Renal pelvis (tissue), 4 donors: ENCODE data around the gene SLC7A7. TPM values are rescaled to one million over a fixed set of nuclear protein-coding genes. Genes with fewer than 3 reads are reported as not detected.
"Not testable (repeated sequence)": the region's sequence is repeated elsewhere in the genome, so short reads cannot be mapped to it uniquely, and the experiment has no call there.

Experiments used
- DNase-seq: peaks from one replicate; pipeline ENCODE4 v3.0.0-alpha.2; 2013
- polyA plus RNA-seq, 3 donors: library from polyadenylated mRNA; unstranded; fragments of 120-200 nt; gene quantifications; one replicate each; pipeline ENCODE4 v1.2.1, GENCODE V29; 2013; ENCODE audit not compliant: insufficient read length in 3 of 3

Gene SLC7A7
- polyA plus RNA-seq, 3 donors = 114 to 130 (median 129) TPM

DNA sequence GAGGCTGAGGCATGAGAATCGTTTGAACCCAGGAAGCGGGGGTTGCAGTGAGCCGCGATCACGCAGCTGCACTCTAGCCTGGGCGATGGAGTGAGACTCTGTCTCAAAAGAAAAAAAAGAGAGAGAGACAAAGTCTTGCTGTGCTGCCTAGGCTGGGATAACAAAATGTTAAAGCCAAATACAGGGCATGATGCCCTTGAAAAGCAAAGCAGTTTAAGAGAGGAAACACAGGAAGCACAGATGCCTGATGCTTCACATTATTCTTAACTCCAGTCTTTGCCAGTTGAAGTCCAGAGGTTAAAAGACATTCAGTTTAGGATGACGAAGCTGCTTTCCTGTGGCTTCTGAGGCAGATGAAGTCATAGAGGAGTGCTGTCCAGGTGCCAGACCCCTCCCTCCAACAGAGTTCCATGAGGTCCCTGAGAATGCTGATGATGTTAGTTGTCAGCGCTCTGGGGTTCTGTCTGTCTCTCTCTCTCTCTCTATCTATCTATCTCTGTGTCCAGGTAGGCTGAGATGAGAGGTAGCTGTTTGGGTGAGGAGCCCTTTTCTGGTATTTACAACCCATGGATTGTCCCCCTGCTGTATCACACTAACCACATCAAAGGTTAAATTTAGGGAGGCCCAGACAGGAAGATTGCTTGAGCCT, 9.6 kb upstream of the SLC7A7 start:
- DNase-seq = no peak

DNA sequence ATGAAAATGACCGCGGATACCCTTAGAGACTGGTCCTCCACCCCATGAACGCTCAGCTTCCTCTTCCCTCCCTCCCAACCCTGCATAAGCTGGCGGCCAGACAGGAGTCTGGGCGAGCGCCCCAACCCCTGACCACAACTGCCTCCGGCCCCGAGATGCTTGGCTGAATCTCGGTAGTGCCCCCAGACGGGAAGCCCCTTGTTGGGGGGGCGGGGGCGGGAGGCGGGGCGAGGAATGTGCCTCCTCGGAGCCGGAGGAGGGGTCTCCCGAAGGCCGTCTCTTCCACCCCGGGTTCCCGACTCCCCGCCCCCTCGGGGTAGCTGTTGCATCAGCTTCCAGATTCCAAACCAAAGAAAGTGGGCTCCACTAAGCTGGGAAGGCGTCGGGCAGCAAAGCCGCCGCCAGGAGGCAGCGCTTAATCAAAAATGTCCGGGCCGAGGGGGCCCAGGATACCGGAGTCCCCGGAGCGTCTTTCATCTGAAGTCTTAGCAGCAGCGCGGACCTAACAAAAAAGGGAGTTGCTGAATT, 7.4 kb upstream of the SLC7A7 start:
- DNase-seq = peak; percentile 89

DNA sequence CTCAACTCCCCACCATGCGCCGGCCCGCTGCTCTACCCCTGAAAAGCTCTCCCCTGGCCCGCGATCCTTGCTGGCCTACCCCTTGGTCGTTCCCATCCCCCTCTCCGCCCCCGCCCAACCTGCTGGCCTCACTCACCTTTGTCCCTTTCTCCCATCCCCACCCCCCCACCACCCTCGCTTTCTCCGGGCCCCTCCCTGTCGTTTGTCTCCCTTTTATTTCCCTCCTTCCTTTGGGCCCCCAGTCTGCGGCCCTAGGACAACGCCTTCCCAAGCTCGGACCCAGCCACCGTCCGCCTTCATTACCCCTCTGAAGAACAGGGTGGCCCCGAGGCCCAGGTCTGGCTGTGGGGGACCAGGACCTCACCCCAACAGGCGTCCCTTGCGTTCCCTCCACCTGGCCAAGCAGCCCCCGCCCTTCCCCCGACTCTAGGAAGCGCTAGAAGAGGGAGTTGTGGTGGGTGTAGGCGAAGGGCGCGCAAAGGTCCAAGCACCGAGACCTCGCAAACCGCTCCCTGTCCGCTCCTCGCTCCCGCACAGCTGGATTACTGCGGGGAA, 6.9 kb upstream of the SLC7A7 start:
- DNase-seq = no peak

DNA sequence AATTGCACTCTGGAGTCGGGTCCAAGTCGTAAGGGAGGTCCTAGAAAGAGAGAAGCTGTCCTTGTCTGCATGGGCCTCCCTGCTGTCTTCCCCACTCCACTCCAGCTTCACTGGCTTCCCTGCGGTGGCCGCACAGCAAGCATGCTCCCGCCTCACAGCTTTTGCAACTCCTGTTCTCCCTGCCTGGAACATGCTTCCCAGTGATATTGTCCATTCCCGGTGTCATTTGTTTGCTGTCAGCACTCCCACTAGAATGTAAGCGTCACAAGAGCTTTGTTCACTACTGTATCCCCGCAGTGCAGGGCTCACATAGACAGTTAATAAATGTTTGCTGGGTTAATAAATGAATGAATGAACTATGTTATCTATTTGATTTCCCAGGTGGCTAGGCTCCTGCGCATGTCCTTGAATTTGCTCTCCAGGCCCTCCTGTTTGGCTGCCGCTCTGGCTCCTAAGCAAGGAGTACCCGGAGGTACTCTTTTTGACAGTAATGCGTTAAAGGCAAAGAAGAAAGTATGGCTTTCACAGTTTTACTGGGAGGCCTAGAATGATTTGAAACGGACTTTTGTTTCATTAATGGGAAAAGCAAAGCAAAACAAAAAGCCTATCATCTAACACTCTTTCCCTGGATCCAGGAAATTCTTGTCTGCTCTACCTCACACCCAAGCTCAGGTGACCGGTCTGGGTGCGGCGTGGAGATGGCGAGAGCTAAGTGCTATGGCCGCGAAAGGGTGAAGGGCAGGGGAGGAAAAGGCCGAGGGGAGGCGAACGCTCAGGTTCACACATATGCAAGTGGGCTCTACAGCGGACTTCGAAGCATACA, 6.2 kb upstream of the SLC7A7 start:
- no peak for DNase-seq

DNA sequence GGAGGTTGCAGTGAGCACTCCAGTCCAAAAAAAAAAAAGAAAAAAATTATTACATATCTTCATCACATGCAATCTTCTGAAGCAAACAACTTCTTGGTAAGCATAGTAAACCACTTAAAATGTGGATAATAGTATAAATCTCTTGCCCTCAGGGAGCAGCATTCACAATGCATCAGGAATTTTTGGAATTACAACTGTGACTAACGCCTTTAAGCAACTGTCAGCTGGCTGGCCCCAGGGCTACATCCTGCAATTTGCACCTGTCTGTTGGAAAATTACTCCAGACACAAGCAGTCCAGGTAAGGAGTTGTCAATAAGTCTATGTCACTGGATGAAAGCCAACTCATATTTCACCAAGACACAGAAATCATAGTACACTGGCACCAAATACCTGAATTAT, 5.5 kb upstream of the SLC7A7 start:
- no peak for DNase-seq

DNA sequence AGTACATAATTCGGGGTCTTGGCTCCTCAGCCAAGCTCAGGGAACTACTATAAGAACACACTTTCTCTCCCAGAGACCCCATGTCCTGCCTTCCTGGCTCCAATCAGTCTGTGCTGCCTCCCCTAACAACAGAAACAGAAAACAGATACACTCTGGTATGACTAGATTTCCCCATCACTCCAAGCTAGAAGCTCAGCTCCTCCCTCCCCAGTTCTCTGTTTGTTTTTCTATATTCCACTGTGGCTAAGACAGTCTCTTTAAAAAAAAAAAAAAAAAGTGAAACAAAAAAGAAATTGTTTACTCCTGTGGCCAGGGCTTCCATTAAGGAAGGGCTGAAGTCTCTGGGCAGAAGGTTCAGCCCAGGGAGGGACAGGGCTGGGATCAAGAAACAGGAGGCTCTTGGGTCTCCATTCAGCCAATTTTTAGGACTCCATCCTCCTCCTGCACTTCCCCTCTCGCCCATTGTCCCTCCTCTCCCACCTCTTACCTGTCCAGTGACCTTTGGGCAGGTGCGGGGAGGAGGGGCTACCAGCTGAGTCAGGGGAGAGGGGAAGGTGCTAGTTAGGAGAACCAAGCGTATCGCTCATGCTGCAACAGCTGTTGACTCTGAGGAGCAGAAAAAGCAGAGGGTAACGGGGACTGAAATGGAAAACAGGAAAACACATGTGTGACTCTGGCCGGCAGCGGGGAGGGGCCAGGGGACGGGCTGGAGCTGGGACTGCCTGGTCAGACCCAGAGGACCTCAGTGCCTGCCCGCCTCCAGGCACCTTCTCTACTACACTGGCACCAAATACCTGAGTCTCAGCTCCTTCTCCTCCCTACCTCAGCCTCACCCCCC, 4.1 kb upstream of the SLC7A7 start:
- no peak for DNase-seq

DNA sequence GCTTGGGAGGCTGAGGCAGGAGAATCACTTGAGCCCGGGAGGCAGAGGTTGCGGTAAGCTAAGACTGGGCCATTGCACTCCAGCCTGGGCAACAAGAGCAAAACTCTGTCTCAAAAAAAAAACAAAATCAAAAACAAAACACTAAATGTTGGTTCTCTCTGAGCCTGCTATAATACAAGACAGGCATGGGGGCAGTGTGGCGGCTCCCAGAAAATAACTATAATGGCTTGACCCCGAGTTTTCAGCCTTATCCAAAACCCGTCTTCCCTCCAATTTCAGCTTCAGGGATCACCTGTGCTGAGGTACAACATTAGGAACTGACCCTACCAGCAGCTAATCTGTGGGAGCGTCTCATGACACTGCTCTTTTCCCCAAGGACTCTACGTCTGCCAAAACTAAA, 862 bp downstream of the SLC7A7 start:
- no peak for DNase-seq

DNA sequence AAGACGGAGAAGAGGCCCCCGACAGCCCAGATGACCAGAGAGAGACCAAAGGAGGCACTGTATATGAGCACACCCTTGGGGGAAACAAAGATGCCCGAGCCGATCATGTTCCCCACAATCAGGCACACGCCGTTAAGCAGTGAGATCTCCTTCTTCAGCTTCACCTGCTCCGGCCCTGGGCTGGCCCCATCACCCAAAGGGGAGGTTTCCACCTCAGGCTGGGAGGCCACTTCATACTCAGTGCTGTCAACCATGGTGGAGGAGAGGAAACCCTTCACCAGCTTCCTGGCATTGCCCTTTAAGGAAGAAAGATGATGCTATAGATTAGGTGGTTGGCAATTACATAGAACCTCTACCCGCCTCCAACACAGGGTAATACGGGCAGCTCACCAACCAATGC, 2.1 kb downstream of the SLC7A7 start:
- DNase-seq = no peak

DNA sequence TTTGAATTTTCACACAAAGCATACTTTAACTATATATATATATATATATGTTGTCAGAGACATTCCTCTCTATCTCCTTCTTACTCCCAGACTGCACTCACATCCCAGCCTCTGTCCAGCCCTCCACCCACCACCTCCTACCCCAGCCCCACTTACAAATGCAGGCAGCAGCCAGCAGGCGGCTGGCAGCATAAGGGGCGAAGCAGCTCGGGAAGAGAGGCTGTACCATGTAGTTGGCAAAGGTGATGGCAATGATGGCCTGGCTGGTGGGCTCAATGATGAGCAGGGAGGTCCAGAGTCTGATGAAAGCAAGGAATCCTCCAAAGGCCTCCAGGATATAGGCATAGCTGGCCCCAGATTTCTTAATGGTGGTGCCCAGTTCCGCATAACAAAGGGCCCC, 2.5 kb downstream of the SLC7A7 start:
- no peak for DNase-seq

DNA sequence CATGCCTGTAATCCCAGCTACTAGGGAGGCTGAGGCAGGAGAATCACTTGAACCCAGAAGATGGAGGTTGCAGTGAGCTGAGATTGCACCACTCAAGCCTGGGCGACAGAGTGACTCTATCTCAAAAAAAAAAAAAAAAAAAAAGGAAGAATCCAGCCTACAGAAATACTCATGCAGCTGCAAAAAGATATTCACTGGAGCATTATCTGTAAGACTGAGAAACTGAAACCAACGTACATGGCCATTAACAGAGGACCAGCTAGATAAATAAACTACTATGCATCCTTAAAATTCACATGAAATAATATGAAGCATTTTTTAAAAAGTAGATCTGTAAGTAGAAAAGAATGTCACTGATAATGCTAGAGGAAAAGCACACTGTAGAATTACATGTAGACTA, 3.5 kb downstream of the SLC7A7 start:
- DNase-seq = no peak

DNA sequence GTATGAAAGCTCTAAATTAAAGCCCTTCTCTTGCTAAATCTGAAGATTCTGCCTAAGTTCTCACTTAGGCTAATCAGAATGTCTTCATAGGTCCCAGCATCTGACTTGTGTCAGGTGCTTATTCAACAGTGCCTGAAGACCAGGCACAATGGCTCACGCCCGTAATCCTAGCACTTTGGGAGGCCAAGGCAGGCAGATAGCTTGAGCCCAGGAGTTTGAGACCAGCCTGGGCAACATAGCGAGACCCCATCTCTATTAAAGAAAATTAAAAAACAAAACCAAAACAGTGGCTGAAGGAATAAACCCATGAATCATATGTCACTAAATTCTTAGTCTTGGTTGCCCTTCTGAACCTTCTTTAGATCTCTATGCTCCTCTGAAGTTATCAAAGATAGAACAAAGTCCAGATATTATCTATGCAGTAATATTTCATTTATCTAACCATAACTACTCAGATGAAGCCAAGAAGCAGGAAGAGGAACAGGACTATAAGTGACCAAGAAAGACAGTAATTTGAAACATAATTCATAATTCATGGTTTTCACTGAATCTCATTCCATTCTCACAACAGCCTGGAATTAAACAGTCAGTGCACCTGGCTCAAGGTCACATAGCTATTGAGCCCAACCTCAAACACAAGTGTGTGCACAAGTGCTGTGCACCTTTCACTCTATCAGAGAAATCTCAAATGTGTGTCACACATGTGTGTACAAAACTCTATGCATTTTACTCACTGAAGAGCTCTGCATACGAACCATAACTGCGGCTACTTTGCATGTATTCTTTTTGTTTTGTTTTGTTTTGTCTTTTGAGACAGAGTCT, 6.6 kb downstream of the SLC7A7 start:
- no peak for DNase-seq

DNA sequence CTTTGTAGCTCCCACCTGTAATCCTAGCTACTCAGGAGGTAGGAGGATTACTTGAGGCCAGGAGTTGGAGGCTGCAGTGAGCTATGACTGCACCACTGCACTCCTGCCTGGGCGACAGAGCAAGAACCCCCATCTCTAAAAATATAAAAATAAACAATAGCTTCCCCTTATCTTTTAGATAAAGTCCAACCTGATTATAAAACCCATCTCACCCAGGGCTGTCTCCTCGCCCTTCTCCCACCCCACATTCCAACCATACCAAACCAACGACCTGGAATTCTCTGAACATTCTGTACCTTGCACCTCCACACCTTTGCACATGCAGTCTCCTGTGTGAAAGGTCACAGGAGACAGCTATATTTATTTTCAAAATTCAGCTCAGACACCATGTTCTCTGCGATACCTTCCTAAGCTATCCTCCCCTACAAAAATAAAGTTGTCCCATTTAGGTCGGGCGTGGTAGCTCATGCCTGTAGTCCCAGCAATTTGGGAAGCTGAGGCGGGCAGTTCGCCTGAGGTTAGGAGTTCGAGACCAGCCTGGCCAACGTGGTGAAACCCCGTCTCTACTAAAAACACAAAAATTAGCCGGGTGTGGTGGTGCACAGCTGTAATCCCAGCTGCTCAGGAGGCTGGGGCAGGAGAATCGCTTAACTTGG, 7.7 kb downstream of the SLC7A7 start:
- DNase-seq = no peak

DNA sequence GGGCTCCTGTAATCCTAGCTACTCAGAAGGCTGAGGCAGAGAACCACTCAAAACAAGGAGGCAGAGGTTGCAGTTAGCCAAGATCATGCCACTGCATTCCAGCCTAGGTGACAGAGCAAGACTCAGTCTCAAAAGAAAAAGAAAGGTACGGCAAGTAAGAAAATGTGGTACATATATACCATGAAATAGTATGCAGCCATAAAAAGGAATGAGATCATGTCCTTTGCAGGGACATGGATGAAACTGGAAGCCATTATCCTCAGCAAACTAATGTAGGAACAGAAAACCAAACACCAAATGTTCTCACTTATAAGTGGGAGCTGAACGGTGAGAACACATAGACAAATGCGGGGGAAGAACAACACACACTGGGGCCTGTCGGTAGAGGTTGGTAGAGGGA, 10.0 kb downstream of the SLC7A7 start:
- DNase-seq = not testable (repeated sequence)

DNA sequence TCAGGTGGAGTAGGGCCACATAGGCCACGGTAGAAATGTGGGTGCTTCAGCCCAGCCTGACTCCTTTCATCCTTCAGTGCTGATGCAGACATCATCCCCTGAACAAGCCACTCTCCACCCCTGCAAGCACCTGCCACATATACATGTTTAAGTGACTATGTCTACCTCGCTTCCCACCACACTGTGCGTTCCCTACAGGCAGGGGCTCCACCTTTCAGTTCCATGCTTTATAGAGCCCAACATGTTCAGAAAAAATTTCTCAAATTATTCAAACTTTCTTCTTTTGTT, 11.6 kb downstream of the SLC7A7 start:
- no peak for DNase-seq

DNA sequence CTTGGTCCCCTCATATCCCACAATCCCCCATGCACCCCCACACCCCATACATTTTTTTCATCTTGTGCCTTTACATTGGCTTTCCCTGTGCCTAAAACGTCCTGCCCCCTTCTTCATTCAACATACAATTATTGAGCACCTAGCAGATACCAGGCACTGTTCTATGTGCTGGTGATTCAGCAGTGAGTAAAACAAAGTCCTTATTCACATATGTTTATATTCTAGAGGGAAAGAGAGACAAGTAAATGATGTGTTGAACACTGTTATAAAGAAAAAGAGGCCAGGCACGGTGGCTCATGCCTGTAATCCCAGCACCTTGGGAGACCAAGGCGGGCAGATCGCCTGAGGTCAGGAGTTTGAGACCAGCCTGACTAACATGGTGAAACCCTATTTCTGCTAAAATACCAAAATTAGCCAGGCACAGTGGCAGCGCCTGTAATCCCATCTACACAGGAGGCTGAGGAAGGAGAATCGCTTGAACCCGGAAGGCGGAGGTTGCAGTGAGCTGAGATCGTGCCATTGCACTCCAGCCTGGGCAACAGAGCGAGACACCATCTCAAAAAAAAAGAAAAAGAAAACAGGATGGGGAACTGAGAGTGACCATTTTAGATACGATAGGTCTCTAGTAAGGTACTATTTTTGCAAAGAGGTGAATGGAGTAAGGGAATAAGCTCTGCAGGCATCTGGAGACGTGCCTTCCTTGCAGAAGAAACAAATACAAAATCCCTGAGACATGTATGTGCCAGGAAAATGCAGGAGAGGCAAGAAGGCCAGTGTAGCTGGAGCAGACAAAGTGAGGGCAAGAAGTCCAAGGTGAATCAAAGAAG, 12.2 kb downstream of the SLC7A7 start:
- DNase-seq = no peak

DNA sequence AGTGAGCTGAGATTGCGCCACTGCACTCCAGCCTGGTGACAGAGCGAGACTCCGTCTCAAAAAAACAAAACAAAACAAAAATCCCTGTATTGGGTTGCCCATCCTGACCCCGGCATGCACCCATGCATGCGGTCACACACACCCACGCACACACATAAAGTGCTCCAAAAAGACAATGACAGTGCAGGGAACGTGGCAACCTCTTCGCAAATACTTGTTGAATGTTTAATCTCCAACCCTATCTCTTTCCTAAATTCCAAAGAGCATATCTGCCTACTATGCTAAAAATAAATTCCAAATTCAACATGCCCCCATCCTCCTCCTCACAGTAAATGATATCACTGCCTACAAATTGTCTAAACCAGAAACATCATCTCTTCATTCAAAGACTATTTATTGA, 13.5 kb downstream of the SLC7A7 start:
- no peak for DNase-seq

DNA sequence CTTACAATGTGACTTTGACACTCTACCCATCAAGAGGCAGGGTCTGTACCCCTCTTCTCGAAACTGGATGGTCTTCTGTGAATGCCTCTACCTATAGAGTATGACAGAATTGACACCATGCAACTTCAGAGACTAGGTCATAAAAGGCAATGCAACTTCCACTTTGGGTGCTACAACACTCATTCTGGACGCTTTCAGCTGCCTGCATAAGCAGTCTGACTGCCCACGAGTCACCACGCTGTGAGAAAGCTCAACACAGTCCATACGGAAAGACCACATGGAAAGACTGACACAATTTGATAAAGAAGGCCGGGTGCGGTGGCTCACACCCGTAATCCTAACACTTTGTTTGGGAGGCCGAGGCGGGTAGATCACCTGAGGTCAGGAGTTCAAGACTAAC, 14.9 kb downstream of the SLC7A7 start:
- DNase-seq = no peak

DNA sequence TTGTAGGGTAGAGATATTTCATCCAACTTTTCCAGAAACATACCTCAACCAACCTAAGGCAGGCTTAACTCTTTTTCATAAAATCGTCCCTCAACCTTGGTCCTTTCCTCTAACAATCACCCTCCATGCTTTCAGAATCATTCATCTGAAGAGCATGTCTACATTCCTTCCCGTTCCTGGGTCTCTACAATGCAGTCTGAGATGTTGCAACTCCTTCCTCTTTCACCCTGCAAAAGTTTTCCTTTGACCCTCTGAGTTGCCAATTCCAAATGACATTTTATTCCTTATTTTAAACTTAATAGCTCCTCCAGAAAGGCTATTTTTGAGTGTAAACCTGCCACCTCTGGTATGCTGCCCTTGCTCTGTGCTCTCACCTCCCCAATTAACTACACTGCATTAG, 16.7 kb downstream of the SLC7A7 start:
- DNase-seq = no peak

DNA sequence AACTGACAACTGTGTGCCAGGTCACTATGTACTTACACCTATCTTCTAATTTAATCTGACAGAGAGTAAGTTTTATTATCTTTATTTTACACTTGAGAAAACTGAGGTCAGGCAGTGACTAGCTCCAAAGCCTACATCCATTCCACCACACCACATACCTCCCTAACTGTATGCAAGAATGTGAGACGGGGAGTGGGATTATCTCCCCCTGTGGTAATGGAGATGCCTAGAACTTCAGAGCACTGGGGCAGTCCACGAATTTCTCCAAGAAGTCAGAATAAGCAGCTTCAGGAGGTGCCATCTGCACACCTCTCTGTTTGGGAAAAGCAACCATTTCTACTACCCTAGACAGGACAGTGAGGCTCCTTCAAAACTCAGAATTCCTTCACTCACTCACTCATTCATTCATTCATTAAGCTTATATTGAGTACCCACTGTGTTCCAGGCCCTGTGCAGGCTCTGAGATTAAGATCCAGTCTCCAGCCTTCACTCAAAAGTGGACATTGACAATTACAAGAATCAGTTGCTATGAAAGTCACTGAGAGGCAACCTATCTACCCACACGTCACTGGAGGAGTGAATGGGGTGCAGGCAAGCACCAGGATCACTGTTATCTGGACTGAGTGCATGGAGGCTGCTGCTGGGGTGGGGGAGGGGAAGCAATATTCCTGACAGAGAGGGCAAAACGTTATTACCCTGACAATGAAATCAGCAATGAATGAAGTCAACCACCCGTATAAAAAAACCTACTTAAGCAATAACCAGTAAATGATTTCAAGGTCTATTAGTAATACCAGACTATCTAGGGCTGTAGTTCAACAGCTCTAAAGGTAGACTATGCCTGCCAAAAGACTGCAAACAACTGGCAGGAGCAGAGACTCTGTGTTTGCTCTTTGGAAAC, 18.0 kb downstream of the SLC7A7 start:
- DNase-seq = no peak
